ENCODE results near the gene SLC4A11. TPM values are rescaled to one million over a fixed set of nuclear protein-coding genes. Genes with fewer than 3 reads are reported as not detected.
"Not testable (repeated sequence)": the region's sequence is repeated elsewhere in the genome, so short reads cannot be mapped to it uniquely, and the experiment has no call there.

SLC4A11 gene
- total RNA-seq, 1 donor from 2014 or later, result 5.0 TPM

- Histone ChIP-seq H3K4me3 (no peak overlapping the region), H3K36me3 (peaks cover 59% of the 10 kb centered on the region), H3K27me3 (ENCODE audit: low read depth) (no peaks in the 10 kb centered on the region), H3K27ac (no peak overlapping the region), H3K4me1 (no peaks in the 10 kb centered on the region), H3K9me3 (no peaks in the 10 kb centered on the region)
- intact Hi-C loops (cut with DNase I), result no loop called here
- no peak for ATAC-seq
- TF ChIP-seq, protein P1, sequence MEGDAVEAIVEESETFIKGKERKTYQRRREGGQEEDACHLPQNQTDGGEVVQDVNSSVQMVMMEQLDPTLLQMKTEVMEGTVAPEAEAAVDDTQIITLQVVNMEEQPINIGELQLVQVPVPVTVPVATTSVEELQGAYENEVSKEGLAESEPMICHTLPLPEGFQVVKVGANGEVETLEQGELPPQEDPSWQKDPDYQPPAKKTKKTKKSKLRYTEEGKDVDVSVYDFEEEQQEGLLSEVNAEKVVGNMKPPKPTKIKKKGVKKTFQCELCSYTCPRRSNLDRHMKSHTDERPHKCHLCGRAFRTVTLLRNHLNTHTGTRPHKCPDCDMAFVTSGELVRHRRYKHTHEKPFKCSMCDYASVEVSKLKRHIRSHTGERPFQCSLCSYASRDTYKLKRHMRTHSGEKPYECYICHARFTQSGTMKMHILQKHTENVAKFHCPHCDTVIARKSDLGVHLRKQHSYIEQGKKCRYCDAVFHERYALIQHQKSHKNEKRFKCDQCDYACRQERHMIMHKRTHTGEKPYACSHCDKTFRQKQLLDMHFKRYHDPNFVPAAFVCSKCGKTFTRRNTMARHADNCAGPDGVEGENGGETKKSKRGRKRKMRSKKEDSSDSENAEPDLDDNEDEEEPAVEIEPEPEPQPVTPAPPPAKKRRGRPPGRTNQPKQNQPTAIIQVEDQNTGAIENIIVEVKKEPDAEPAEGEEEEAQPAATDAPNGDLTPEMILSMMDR (IDR thresholded peaks at IDR 0.05), result no peak
- DNase-seq, result peak; percentile 8
Measured at GRCh38 chr20:3188823-3189413, 50.1 kb downstream of the SLC4A11 start.

GRCh38 chr20:3187861-3188260, 51.1 kb downstream of the SLC4A11 start:
- H3K9me3 ChIP-seq; intact Hi-C loops (cut with DNase I); H3K4me3 ChIP-seq; ATAC-seq; H3K4me1 ChIP-seq; H3K27me3 ChIP-seq (ENCODE audit: low read depth); H3K27ac ChIP-seq: not testable (repeated sequence)
- DNase-seq, result peak; percentile 35
- H3K36me3 ChIP-seq, result peaks cover 48% of the 10 kb centered on the region

GRCh38 chr20:3183896-3184612, 54.9 kb downstream of the SLC4A11 start:
- no peak for ATAC-seq
- H3K36me3 ChIP-seq, result peaks cover 11% of the 10 kb centered on the region
- TF ChIP-seq, protein P1 (IDR thresholded peaks at IDR 0.05), result no peak
- no peaks in the 10 kb centered on the region for H3K4me1 ChIP-seq
- no peaks in the 10 kb centered on the region for H3K27me3 ChIP-seq (ENCODE audit: low read depth)
- H3K9me3 ChIP-seq, result no peaks in the 10 kb centered on the region
- DNase-seq, result no peak
- no peak overlapping the region for H3K4me3 ChIP-seq
- H3K27ac ChIP-seq, result no peak overlapping the region
- intact Hi-C loops (cut with DNase I), result no loop called here

DNA sequence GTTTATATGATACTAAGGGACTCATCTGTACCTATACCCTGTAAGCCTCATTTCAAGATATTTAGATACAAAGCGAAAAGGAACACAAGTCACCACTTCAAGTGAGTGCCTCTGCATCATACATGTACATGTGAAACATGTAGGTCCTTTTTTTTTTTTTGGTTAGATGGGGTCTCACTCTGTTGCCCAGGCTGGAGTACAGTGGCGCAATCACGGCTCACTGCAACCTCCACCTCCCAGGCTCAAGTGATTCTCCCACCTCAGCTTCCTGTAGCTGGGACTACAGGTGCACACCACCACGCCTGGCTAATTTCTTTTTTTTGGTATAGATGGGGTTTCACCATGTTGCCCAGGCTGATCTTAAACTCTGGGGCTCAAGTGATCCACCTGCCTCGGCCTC, 56.6 kb downstream of the SLC4A11 start:
- ATAC-seq; H3K27me3 ChIP-seq (ENCODE audit: low read depth); H3K4me3 ChIP-seq; intact Hi-C loops (cut with DNase I); H3K36me3 ChIP-seq; H3K27ac ChIP-seq; H3K4me1 ChIP-seq; H3K9me3 ChIP-seq: not testable (repeated sequence)
- DNase-seq, result peak; percentile 4

DNA sequence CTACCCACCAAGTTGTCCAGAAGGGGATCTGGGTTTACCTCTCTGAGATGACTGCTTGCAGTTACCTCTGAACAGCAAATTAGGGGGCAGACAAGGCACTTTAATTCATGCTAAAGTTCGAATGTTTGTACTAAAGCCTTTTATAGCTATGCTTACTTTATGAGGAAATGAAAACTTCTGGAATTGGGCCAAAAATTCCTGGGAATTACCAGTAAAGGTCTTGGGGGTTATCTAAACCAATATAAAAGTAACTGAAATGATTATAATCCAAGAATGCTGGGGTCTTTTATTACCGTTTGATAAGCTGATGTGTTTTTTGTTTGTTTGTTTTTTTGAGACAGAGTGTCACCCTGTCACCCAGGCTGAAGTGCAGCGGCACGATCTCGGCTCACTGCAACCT, 57.7 kb downstream of the SLC4A11 start:
- TF ChIP-seq, protein P1 (IDR thresholded peaks at IDR 0.05), result no peak
- H3K36me3 ChIP-seq, result no peaks in the 10 kb centered on the region
- intact Hi-C loops (cut with DNase I), result no loop called here
- no peaks in the 10 kb centered on the region for H3K27me3 ChIP-seq (ENCODE audit: low read depth)
- H3K4me3 ChIP-seq, result no peak overlapping the region
- ATAC-seq (no peak), DNase-seq (no peak)
- no peaks in the 10 kb centered on the region for H3K9me3 ChIP-seq
- no peaks in the 10 kb centered on the region for H3K4me1 ChIP-seq
- no peak overlapping the region for H3K27ac ChIP-seq

DNA sequence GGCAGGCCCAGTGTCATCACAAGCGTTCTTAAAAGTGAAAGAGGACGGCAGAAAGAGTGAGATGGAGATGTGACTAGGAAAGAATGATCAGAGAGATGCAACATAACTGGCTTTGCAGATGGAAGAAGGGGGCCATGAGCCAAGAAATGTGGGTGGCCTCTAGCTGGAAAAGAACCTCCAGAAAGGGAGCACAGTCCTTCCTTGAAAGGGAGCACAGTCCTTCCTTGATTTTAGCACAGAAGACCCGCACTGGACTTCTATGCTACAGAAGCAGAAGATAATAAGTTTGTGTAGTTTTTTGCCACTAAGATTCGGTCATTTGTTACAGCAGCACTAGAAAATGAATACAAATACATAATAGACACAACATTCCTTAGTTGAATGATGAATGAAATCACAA, 58.7 kb downstream of the SLC4A11 start:
- no peak overlapping the region for H3K27ac ChIP-seq
- no peak for DNase-seq
- H3K9me3 ChIP-seq, result no peaks in the 10 kb centered on the region
- intact Hi-C loops (cut with DNase I), result no loop called here
- no peaks in the 10 kb centered on the region for H3K4me1 ChIP-seq
- no peaks in the 10 kb centered on the region for H3K27me3 ChIP-seq (ENCODE audit: low read depth)
- ATAC-seq, result no peak
- H3K36me3 ChIP-seq, result no peaks in the 10 kb centered on the region
- H3K4me3 ChIP-seq, result no peak overlapping the region
- TF ChIP-seq, protein P1 (IDR thresholded peaks at IDR 0.05), result no peak
